ENCODE data around the gene RPH3AL.

The RPH3AL gene

GRCh38 chr17:259341-259976 is 93.1 kb downstream of the RPH3AL start:
- WGBS (ENCODE audit: insufficient coverage): 78% methylated on average over 16 of the region's 22 CpGs
- H3K27me3 ChIP-seq (replicated peaks in 2 of 5; ENCODE audit: control insufficient read depth in 4 of 5, insufficient read depth in 5 of 5, low read length in 4 of 5): no peaks in the 10 kb centered on the region
- POLR2A ChIA-PET: no interaction called here
- peaks cover 0 to 8% (median 5%) of the 10 kb centered on the region in 5 experiments for H3K9me3 ChIP-seq (ENCODE audit: control extremely low read depth in 1 of 5, control insufficient read depth in 4 of 5, insufficient read depth in 2 of 5, low read depth in 1 of 5, low read length in 4 of 5)
- DNase-seq: no peak
- H3K4me1 ChIP-seq (ENCODE audit: control extremely low read depth in 1 of 4, control insufficient read depth in 4 of 4, insufficient read depth in 4 of 4, low read length in 3 of 4): peaks cover 0 to 8% (median 7%) of the 10 kb centered on the region in 4 experiments
- H3K4me3 ChIP-seq (ENCODE audit: control insufficient read depth in 1 of 7, extremely low read depth in 1 of 7, insufficient read depth in 4 of 7, low read depth in 2 of 7, low read length in 6 of 7): no peak overlapping the region
- no peaks in the 10 kb centered on the region for H3K36me3 ChIP-seq (ENCODE audit: control insufficient read depth in 4 of 4, insufficient read depth in 4 of 4, low read length in 3 of 4)
- CTCF ChIA-PET: no interaction called here
- H3K27ac ChIP-seq (ENCODE audit: insufficient read depth in 1 of 2, low read depth in 1 of 2, low read length in 2 of 2, poor library complexity in 1 of 2, severe bottlenecking in 2 of 2): no peak overlapping the region

- ChIA-PET CTCF (no interaction called here), POLR2A (no interaction called here)
- H3K4me1 ChIP-seq (ENCODE audit: control extremely low read depth in 1 of 4, control insufficient read depth in 4 of 4, insufficient read depth in 4 of 4, low read length in 3 of 4): peaks cover 0 to 8% (median 7%) of the 10 kb centered on the region in 4 experiments
- DNase-seq: no peak
- H3K36me3 ChIP-seq (ENCODE audit: control insufficient read depth in 4 of 4, insufficient read depth in 4 of 4, low read length in 3 of 4): no peaks in the 10 kb centered on the region
- no peak overlapping the region for H3K4me3 ChIP-seq (ENCODE audit: control insufficient read depth in 1 of 7, extremely low read depth in 1 of 7, insufficient read depth in 4 of 7, low read depth in 2 of 7, low read length in 6 of 7)
- peaks cover 0 to 8% (median 5%) of the 10 kb centered on the region in 5 experiments for H3K9me3 ChIP-seq (ENCODE audit: control extremely low read depth in 1 of 5, control insufficient read depth in 4 of 5, insufficient read depth in 2 of 5, low read depth in 1 of 5, low read length in 4 of 5)
- WGBS (ENCODE audit: insufficient coverage): 98% methylated on average over 11 of the region's 12 CpGs
- no peaks in the 10 kb centered on the region for H3K27me3 ChIP-seq (replicated peaks in 2 of 5; ENCODE audit: control insufficient read depth in 4 of 5, insufficient read depth in 5 of 5, low read length in 4 of 5)
- H3K27ac ChIP-seq (ENCODE audit: insufficient read depth in 1 of 2, low read depth in 1 of 2, low read length in 2 of 2, poor library complexity in 1 of 2, severe bottlenecking in 2 of 2): no peak overlapping the region
These were observed 93.7 kb downstream of the RPH3AL start for GRCh38 chr17:258906-259305.

- Histone ChIP-seq H3K36me3 (ENCODE audit: control insufficient read depth in 4 of 4, insufficient read depth in 4 of 4, low read length in 3 of 4) (no peaks in the 10 kb centered on the region), H3K4me3 (ENCODE audit: control insufficient read depth in 1 of 7, extremely low read depth in 1 of 7, insufficient read depth in 4 of 7, low read depth in 2 of 7, low read length in 6 of 7) (peak overlapping the region in 3 of 7 experiments; percentile 3 to 13 (median 6)), H3K27ac (ENCODE audit: insufficient read depth in 1 of 2, low read depth in 1 of 2, low read length in 2 of 2, poor library complexity in 1 of 2, severe bottlenecking in 2 of 2) (no peak overlapping the region), H3K4me1 (ENCODE audit: control extremely low read depth in 1 of 4, control insufficient read depth in 4 of 4, insufficient read depth in 4 of 4, low read length in 3 of 4) (peaks cover 0 to 8% (median 7%) of the 10 kb centered on the region in 4 experiments), H3K9me3 (ENCODE audit: control extremely low read depth in 1 of 5, control insufficient read depth in 4 of 5, insufficient read depth in 2 of 5, low read depth in 1 of 5, low read length in 4 of 5) (peaks cover 0 to 11% (median 5%) of the 10 kb centered on the region in 5 experiments), H3K27me3 (replicated peaks in 2 of 5; ENCODE audit: control insufficient read depth in 4 of 5, insufficient read depth in 5 of 5, low read length in 4 of 5) (no peaks in the 10 kb centered on the region)
- DNase-seq: peak; percentile 7 to 67 (median 60)
- ChIA-PET POLR2A (no interaction called here), CTCF (no interaction called here)
- 1% methylated on average over 19 of the region's 23 CpGs for WGBS (ENCODE audit: insufficient coverage)
These were observed 94.4 kb downstream of the RPH3AL start for GRCh38 chr17:258045-258734.

- Histone ChIP-seq H3K36me3 (ENCODE audit: control insufficient read depth in 4 of 4, insufficient read depth in 4 of 4, low read length in 3 of 4) (no peaks in the 10 kb centered on the region), H3K4me1 (ENCODE audit: control extremely low read depth in 1 of 4, control insufficient read depth in 4 of 4, insufficient read depth in 4 of 4, low read length in 3 of 4) (peaks cover 0 to 6% (median 4%) of the 10 kb centered on the region in 4 experiments), H3K27me3 (replicated peaks in 2 of 5; ENCODE audit: control insufficient read depth in 4 of 5, insufficient read depth in 5 of 5, low read length in 4 of 5) (peaks cover 0 to 2% (median 0%) of the 10 kb centered on the region in 5 experiments), H3K4me3 (ENCODE audit: control insufficient read depth in 1 of 7, extremely low read depth in 1 of 7, insufficient read depth in 4 of 7, low read depth in 2 of 7, low read length in 6 of 7) (no peak overlapping the region), H3K27ac (ENCODE audit: insufficient read depth in 1 of 2, low read depth in 1 of 2, low read length in 2 of 2, poor library complexity in 1 of 2, severe bottlenecking in 2 of 2) (no peak overlapping the region), H3K9me3 (ENCODE audit: control extremely low read depth in 1 of 5, control insufficient read depth in 4 of 5, insufficient read depth in 2 of 5, low read depth in 1 of 5, low read length in 4 of 5) (peaks cover 0 to 4% (median 0%) of the 10 kb centered on the region in 5 experiments)
- ChIA-PET POLR2A (no interaction called here), CTCF (no interaction called here)
- WGBS (ENCODE audit: insufficient coverage): 92% methylated on average over 10 of the region's 29 CpGs
- DNase-seq: no peak
These were observed 99.3 kb downstream of the RPH3AL start for GRCh38 chr17:253091-253846.

- no peaks in the 10 kb centered on the region for H3K36me3 ChIP-seq (ENCODE audit: control insufficient read depth in 4 of 4, insufficient read depth in 4 of 4, low read length in 3 of 4)
- H3K4me1 ChIP-seq (ENCODE audit: control extremely low read depth in 1 of 4, control insufficient read depth in 4 of 4, insufficient read depth in 4 of 4, low read length in 3 of 4): peaks cover 0 to 8% (median 6%) of the 10 kb centered on the region in 4 experiments
- H3K27ac ChIP-seq (ENCODE audit: insufficient read depth in 1 of 2, low read depth in 1 of 2, low read length in 2 of 2, poor library complexity in 1 of 2, severe bottlenecking in 2 of 2): no peak overlapping the region
- H3K27me3 ChIP-seq (replicated peaks in 2 of 5; ENCODE audit: control insufficient read depth in 4 of 5, insufficient read depth in 5 of 5, low read length in 4 of 5): peaks cover 0 to 7% (median 0%) of the 10 kb centered on the region in 5 experiments
- CTCF ChIA-PET: no interaction called here
- POLR2A ChIA-PET: no interaction called here
- no peak for DNase-seq
- 95% methylated on average over 13 of the region's 13 CpGs for WGBS (ENCODE audit: insufficient coverage)
- H3K9me3 ChIP-seq (ENCODE audit: control extremely low read depth in 1 of 5, control insufficient read depth in 4 of 5, insufficient read depth in 2 of 5, low read depth in 1 of 5, low read length in 4 of 5): peaks cover 0 to 4% (median 0%) of the 10 kb centered on the region in 5 experiments
- no peak overlapping the region for H3K4me3 ChIP-seq (ENCODE audit: control insufficient read depth in 1 of 7, extremely low read depth in 1 of 7, insufficient read depth in 4 of 7, low read depth in 2 of 7, low read length in 6 of 7)
These were observed 100.2 kb downstream of the RPH3AL start for GRCh38 chr17:252456-252855.

GRCh38 chr17:251531-251930 is 101.1 kb downstream of the RPH3AL start:
- Histone ChIP-seq H3K4me3 (ENCODE audit: control insufficient read depth in 1 of 7, extremely low read depth in 1 of 7, insufficient read depth in 4 of 7, low read depth in 2 of 7, low read length in 6 of 7) (no peak overlapping the region), H3K27ac (ENCODE audit: insufficient read depth in 1 of 2, low read depth in 1 of 2, low read length in 2 of 2, poor library complexity in 1 of 2, severe bottlenecking in 2 of 2) (no peak overlapping the region), H3K4me1 (ENCODE audit: control extremely low read depth in 1 of 4, control insufficient read depth in 4 of 4, insufficient read depth in 4 of 4, low read length in 3 of 4) (peaks cover 0 to 13% (median 7%) of the 10 kb centered on the region in 4 experiments), H3K36me3 (ENCODE audit: control insufficient read depth in 4 of 4, insufficient read depth in 4 of 4, low read length in 3 of 4) (no peaks in the 10 kb centered on the region), H3K9me3 (ENCODE audit: control extremely low read depth in 1 of 5, control insufficient read depth in 4 of 5, insufficient read depth in 2 of 5, low read depth in 1 of 5, low read length in 4 of 5) (peaks cover 0 to 4% (median 0%) of the 10 kb centered on the region in 5 experiments), H3K27me3 (replicated peaks in 2 of 5; ENCODE audit: control insufficient read depth in 4 of 5, insufficient read depth in 5 of 5, low read length in 4 of 5) (peaks cover 0 to 7% (median 0%) of the 10 kb centered on the region in 5 experiments)
- ChIA-PET POLR2A (no interaction called here), CTCF (no interaction called here)
- DNase-seq: no peak
- 95% methylated on average over 7 of the region's 12 CpGs for WGBS (ENCODE audit: insufficient coverage)

All from common myeloid progenitor, CD34-positive (primary cell).